OCI-LY1 (cell line): ENCODE results near the gene HIVEP2.

Experiments used
- EZH2 ChIP-seq: fragments of 200-600 bp; sonication (generic), shearing (Covaris generic); IDR thresholded peaks from 2 replicates; pipeline ENCODE4 v1.8.0; 2017; ENCODE audit warnings: borderline replicate concordance, mixed run types, mild to moderate bottlenecking, antibody characterized with exemption, low read length, moderate library complexity, mixed read lengths
- TF ChIP-seq, protein P1 (sequence below): fragments of 200-600 bp; sonication (generic), shearing (Covaris generic); IDR thresholded peaks from 2 replicates; pipeline ENCODE4 v1.5.1; 2017; ENCODE audit warnings: mild to moderate bottlenecking, antibody characterized with exemption, low read length, moderate library complexity, mixed read lengths

DNA sequence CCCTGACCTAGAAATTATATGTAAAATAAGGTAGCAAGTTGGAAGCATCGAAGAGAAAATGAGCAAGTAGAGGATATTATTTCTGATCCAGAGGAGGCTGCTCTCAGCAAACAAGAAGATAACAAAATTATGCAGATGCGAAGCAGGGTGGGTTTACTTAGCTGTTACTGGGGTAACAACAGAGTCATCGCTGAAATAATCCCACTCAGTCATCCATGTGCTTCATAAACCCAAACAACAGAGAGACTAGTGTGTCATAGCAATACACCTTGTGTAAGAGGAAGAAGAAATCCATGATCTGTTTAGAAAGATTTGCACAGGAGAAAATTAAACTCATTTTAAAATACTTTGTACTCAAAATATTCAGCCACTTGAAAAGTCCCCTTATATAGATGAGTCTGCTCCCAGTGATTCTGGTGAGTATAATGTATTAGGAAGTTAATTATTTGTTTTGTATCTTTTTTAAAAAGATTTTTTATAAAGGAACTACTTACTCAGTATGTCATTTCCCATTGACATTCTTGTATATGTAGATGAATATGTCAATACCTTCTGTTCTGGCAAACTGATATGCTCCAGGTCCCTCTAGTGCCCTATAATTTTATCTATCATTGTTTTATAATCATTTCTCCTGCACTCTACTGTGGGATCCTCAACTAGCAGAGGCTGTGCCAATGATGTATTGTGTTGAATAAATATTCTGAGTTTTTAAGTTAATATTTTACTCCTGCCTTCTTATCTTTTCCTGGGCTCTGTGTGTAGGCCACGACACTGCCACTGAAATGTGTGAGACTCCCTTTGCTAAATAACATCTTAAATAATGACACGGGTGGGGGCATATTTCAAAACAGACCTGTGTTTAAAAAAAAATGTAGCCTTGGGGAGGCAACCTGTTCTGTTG, 8.6 kb upstream of the HIVEP2 start:
- TF ChIP-seq, protein P1, sequence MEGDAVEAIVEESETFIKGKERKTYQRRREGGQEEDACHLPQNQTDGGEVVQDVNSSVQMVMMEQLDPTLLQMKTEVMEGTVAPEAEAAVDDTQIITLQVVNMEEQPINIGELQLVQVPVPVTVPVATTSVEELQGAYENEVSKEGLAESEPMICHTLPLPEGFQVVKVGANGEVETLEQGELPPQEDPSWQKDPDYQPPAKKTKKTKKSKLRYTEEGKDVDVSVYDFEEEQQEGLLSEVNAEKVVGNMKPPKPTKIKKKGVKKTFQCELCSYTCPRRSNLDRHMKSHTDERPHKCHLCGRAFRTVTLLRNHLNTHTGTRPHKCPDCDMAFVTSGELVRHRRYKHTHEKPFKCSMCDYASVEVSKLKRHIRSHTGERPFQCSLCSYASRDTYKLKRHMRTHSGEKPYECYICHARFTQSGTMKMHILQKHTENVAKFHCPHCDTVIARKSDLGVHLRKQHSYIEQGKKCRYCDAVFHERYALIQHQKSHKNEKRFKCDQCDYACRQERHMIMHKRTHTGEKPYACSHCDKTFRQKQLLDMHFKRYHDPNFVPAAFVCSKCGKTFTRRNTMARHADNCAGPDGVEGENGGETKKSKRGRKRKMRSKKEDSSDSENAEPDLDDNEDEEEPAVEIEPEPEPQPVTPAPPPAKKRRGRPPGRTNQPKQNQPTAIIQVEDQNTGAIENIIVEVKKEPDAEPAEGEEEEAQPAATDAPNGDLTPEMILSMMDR: no peak
- no peak for TF ChIP-seq EZH2
